Stomach smooth muscle (tissue), 2 donors: ENCODE data around the gene DNAAF3.

Source experiments
- H3K27ac ChIP-seq: one replicate; pipeline ENCODE4 v1.7.0; 2013; ENCODE audit warnings: mild to moderate bottlenecking, low read length, inconsistent platforms
- H3K27me3 ChIP-seq, 2 donors: one replicate each; pipeline ENCODE4 v1.7.0; 2013; ENCODE audit warnings: low read length in 2 of 2; ENCODE audit not compliant: insufficient read depth in 2 of 2, control insufficient read depth in 1 of 2
- H3K36me3 ChIP-seq, 2 donors: one replicate each; pipeline ENCODE4 v1.7.0; 2013; ENCODE audit warnings: low read length in 2 of 2; ENCODE audit not compliant: control insufficient read depth in 2 of 2, insufficient read depth in 2 of 2
- H3K4me1 ChIP-seq: one replicate; pipeline ENCODE4 v1.7.0; 2013; ENCODE audit warnings: low read length; ENCODE audit not compliant: control insufficient read depth, insufficient read depth
- H3K4me3 ChIP-seq, 2 donors: one replicate each; pipeline ENCODE4 v1.7.0; 2013; ENCODE audit warnings: low read length in 2 of 2
- H3K9ac ChIP-seq, 2 donors: one replicate each; pipeline ENCODE4 v1.7.0; 2013; ENCODE audit warnings: low read length in 2 of 2, mild to moderate bottlenecking in 1 of 2
- H3K9me3 ChIP-seq, 2 donors: one replicate each; pipeline ENCODE4 v1.7.0; 2013; ENCODE audit warnings: low read length in 2 of 2; ENCODE audit not compliant: control insufficient read depth in 2 of 2
- donor health status: healthy.
- donor health status: Pancreatic carcinoma.

Gene DNAAF3

GRCh38 chr19:55133639-55134444 is 32.6 kb downstream of the DNAAF3 start:
- no peaks in the 10 kb centered on the region for H3K9me3 ChIP-seq
- H3K4me1 ChIP-seq = no peaks in the 10 kb centered on the region
- no peaks in the 10 kb centered on the region for H3K36me3 ChIP-seq
- no peak overlapping the region for H3K9ac ChIP-seq
- H3K27ac ChIP-seq = no peak overlapping the region
- H3K27me3 ChIP-seq = peaks cover 29 to 31% of the 10 kb centered on the region in 2 donors
- no peak overlapping the region for H3K4me3 ChIP-seq

GRCh38 chr19:55132453-55133129 is 33.8 kb downstream of the DNAAF3 start:
- Histone ChIP-seq H3K27ac (no peak overlapping the region), H3K27me3 (peaks cover 23 to 26% of the 10 kb centered on the region in 2 donors), H3K9ac (no peak overlapping the region), H3K36me3 (no peaks in the 10 kb centered on the region), H3K4me3 (no peak overlapping the region), H3K4me1 (no peaks in the 10 kb centered on the region), H3K9me3 (no peaks in the 10 kb centered on the region)

GRCh38 chr19:55131421-55131820 is 35.0 kb downstream of the DNAAF3 start:
- Histone ChIP-seq H3K4me1 (no peaks in the 10 kb centered on the region), H3K9ac (no peak overlapping the region), H3K4me3 (no peak overlapping the region), H3K9me3 (no peaks in the 10 kb centered on the region), H3K27me3 (peaks cover 18 to 21% of the 10 kb centered on the region in 2 donors), H3K36me3 (no peaks in the 10 kb centered on the region), H3K27ac (no peak overlapping the region)

GRCh38 chr19:55119053-55119452 is 47.4 kb downstream of the DNAAF3 start:
- H3K36me3 ChIP-seq = no peaks in the 10 kb centered on the region
- H3K4me3 ChIP-seq = no peak overlapping the region
- H3K27ac ChIP-seq = no peak overlapping the region
- no peak overlapping the region for H3K9ac ChIP-seq
- peaks cover 0 to under 1% of the 10 kb centered on the region in 2 donors for H3K27me3 ChIP-seq
- H3K4me1 ChIP-seq = peaks cover 33% of the 10 kb centered on the region
- H3K9me3 ChIP-seq = no peaks in the 10 kb centered on the region

GRCh38 chr19:55118401-55118991 is 47.9 kb downstream of the DNAAF3 start:
- Histone ChIP-seq H3K4me3 (peak overlapping the region; percentile 80 to 90), H3K27ac (peak overlapping the region; percentile 58), H3K36me3 (no peaks in the 10 kb centered on the region), H3K9ac (peak overlapping the region in 1 of 2 donors; percentile 63), H3K9me3 (no peaks in the 10 kb centered on the region), H3K27me3 (no peaks in the 10 kb centered on the region), H3K4me1 (peaks cover 38% of the 10 kb centered on the region)

- Histone ChIP-seq H3K4me3 (peak overlapping the region; percentile 80 to 90), H3K4me1 (peaks cover 45% of the 10 kb centered on the region), H3K9me3 (no peaks in the 10 kb centered on the region), H3K36me3 (no peaks in the 10 kb centered on the region), H3K27me3 (no peaks in the 10 kb centered on the region), H3K9ac (peak overlapping the region; percentile 63 to 73), H3K27ac (peak overlapping the region; percentile 58)
Measured at GRCh38 chr19:55117663-55118391, 48.6 kb downstream of the DNAAF3 start.

- Histone ChIP-seq H3K27me3 (no peaks in the 10 kb centered on the region), H3K9me3 (no peaks in the 10 kb centered on the region), H3K27ac (peak within 1 kb of the TSS; percentile 98), H3K4me1 (peaks cover 52% of the 10 kb centered on the region), H3K9ac (peak within 1 kb of the TSS; percentile 95 to 97), H3K4me3 (peak within 1 kb of the TSS; percentile 94 to 97), H3K36me3 (peaks cover 0 to 2% of the 10 kb centered on the region in 2 donors)
Measured at GRCh38 chr19:55116859-55117662, 49.4 kb downstream of the DNAAF3 start, which contains the start of gene PPP1R12C. Gene PPP1R12C, minus strand, starts transcription at chr19:55117637. Its CDS starts 94 bp downstream, at chr19:55117543.

GRCh38 chr19:55116232-55116858 is 50.1 kb downstream of the DNAAF3 start:
- Histone ChIP-seq H3K27ac (peak overlapping the region; percentile 98), H3K27me3 (no peaks in the 10 kb centered on the region), H3K36me3 (peaks cover 0 to 3% of the 10 kb centered on the region in 2 donors), H3K4me1 (peaks cover 59% of the 10 kb centered on the region), H3K9me3 (no peaks in the 10 kb centered on the region), H3K9ac (peak overlapping the region; percentile 95 to 97), H3K4me3 (peak overlapping the region; percentile 94 to 97)

- Histone ChIP-seq H3K9me3 (no peaks in the 10 kb centered on the region), H3K27ac (peak overlapping the region; percentile 98), H3K4me3 (peak overlapping the region; percentile 94 to 97), H3K27me3 (no peaks in the 10 kb centered on the region), H3K4me1 (peaks cover 64% of the 10 kb centered on the region), H3K36me3 (peaks cover 0 to 3% of the 10 kb centered on the region in 2 donors), H3K9ac (peak overlapping the region; percentile 95 to 97)
Measured at GRCh38 chr19:55115446-55116065, 50.9 kb downstream of the DNAAF3 start.
